IMR-90 (cell line): Measurements from ENCODE around the gene FMO2. TPM values are rescaled to one million over a fixed set of nuclear protein-coding genes. Genes with fewer than 3 reads are reported as not detected.

Source experiments
- ATAC-seq: fragments of 200-7000 bp; cut with Tn5 transposase; 2 replicates; pipeline ENCODE4 v1.9.1; 2020; ENCODE audit warnings: low read depth, mild to moderate bottlenecking, moderate library complexity
- BruUV-seq: library from RNA; stranded (reverse); fragments of 400-500 nt; replicated peaks from 2 replicates; lab custom pipeline; 2021; lab: Mats Ljungman, UMichigan
- CTCF ChIA-PET: fragments of 300-600 bp; formaldehyde crosslinking; extraction: SDS; loops from one replicate; lab custom pipeline; 2021; ENCODE audit warnings: antibody characterized with exemption; lab: Yijun Ruan, JAX
- POLR2A ChIA-PET: fragments of 300-600 bp; sonication (Branson Sonifier 250); formaldehyde crosslinking; loops from one replicate; lab custom pipeline; 2022; ENCODE audit warnings: antibody characterized with exemption; ENCODE audit not compliant: unreplicated experiment; lab: Charles Lee
- DNase-seq: peaks from one replicate; pipeline ENCODE4 v3.0.0; 2013
- H2AFZ ChIP-seq: replicated peaks from 2 replicates; pipeline ENCODE3; 2013; ENCODE audit warnings: low read length, mild to moderate bottlenecking; ENCODE audit not compliant: poor library complexity
- H2AK5ac ChIP-seq: 2 replicates; pipeline ENCODE4 v1.6.1; 2013; ENCODE audit warnings: low read depth, low read length, inconsistent platforms
- H2AK9ac ChIP-seq: replicated peaks from 2 replicates; pipeline ENCODE3; 2013; ENCODE audit warnings: mild to moderate bottlenecking, low read depth, low read length, moderate library complexity; ENCODE audit not compliant: poor library complexity
- H2BK120ac ChIP-seq: 2 replicates; pipeline ENCODE4 v1.6.1; 2013; ENCODE audit warnings: low read depth, low read length, inconsistent platforms
- H2BK15ac ChIP-seq: 3 replicates; pipeline ENCODE4 v1.6.1; 2013; ENCODE audit warnings: low read depth, low read length, inconsistent platforms
- H2BK20ac ChIP-seq: 2 replicates; pipeline ENCODE4 v1.6.1; 2013; ENCODE audit warnings: low read depth, mild to moderate bottlenecking, inconsistent platforms, low read length, moderate library complexity
- H2BK5ac ChIP-seq: 2 replicates; pipeline ENCODE4 v1.6.1; 2013; ENCODE audit warnings: mild to moderate bottlenecking, low read depth, low read length, inconsistent platforms; ENCODE audit not compliant: poor library complexity, severe bottlenecking
- H3K14ac ChIP-seq: replicated peaks from 2 replicates; pipeline ENCODE4 v1.6.1; 2013; ENCODE audit warnings: low read depth, low read length, inconsistent platforms
- H3K18ac ChIP-seq: 2 replicates; pipeline ENCODE4 v1.6.1; 2013; ENCODE audit warnings: low read depth, low read length, control low read depth
- H3K23ac ChIP-seq: 2 replicates; pipeline ENCODE4 v1.6.1; 2013; ENCODE audit warnings: low read depth, low read length, inconsistent platforms
- H3K27ac ChIP-seq: 2 replicates; pipeline ENCODE4 v1.5.1; 2013; ENCODE audit warnings: mild to moderate bottlenecking, control low read depth, low read length; ENCODE audit not compliant: insufficient read depth
- H3K27me3 ChIP-seq: 2 replicates; pipeline ENCODE4 v1.6.1; 2013; ENCODE audit warnings: low read length; ENCODE audit not compliant: control insufficient read depth, insufficient read depth
- H3K36me3 ChIP-seq: 2 replicates; pipeline ENCODE4 v1.6.1; 2013; ENCODE audit warnings: low read length, mixed read lengths; ENCODE audit not compliant: control insufficient read depth, insufficient read depth
- H3K4ac ChIP-seq: 2 replicates; pipeline ENCODE4 v1.6.1; 2013; ENCODE audit warnings: low read depth, low read length, inconsistent platforms
- H3K4me1 ChIP-seq: 2 replicates; pipeline ENCODE4 v1.6.1; 2013; ENCODE audit warnings: low read length, mixed read lengths; ENCODE audit not compliant: control insufficient read depth, insufficient read depth
- H3K4me2 ChIP-seq: 2 replicates; pipeline ENCODE4 v1.6.1; 2013; ENCODE audit warnings: low read depth, mild to moderate bottlenecking, control low read depth, low read length, moderate library complexity
- H3K4me3 ChIP-seq: 2 replicates; pipeline ENCODE4 v1.5.1; 2013; ENCODE audit warnings: low read depth, mild to moderate bottlenecking, control low read depth, low read length, moderate library complexity; ENCODE audit not compliant: insufficient read depth
- H3K56ac ChIP-seq: 2 replicates; pipeline ENCODE4 v1.6.1; 2013; ENCODE audit warnings: low read length, inconsistent platforms; ENCODE audit not compliant: insufficient read depth; ENCODE audit errors: extremely low read depth
- H3K79me1 ChIP-seq, 2 experiments: 2 replicates each; pipeline ENCODE4 v1.6.1; 2013; ENCODE audit warnings: low read length in 2 of 2, inconsistent platforms in 1 of 2, low read depth in 1 of 2
- H3K9ac ChIP-seq: 2 replicates; pipeline ENCODE4 v1.6.1; 2013; ENCODE audit warnings: low read depth, low read length, control low read depth
- H3K9me1 ChIP-seq: 2 replicates; pipeline ENCODE4 v1.6.1; 2013; ENCODE audit warnings: low read length, inconsistent platforms; ENCODE audit not compliant: insufficient read depth
- H3K9me3 ChIP-seq: 2 replicates; pipeline ENCODE4 v1.6.1; 2013; ENCODE audit warnings: low read length; ENCODE audit not compliant: control insufficient read depth, insufficient read depth
- H4K20me1 ChIP-seq: 2 replicates; pipeline ENCODE4 v1.6.1; 2013; ENCODE audit warnings: low read length, inconsistent platforms; ENCODE audit not compliant: insufficient read depth
- H4K5ac ChIP-seq: 2 replicates; pipeline ENCODE4 v1.6.1; 2013; ENCODE audit warnings: mild to moderate bottlenecking, low read depth, low read length, control low read depth
- H4K8ac ChIP-seq, 2 experiments: 2 replicates each; pipeline ENCODE4 v1.6.1; 2013; ENCODE audit warnings: low read depth in 2 of 2, low read length in 2 of 2, control low read depth in 1 of 2, inconsistent platforms in 1 of 2
- H4K91ac ChIP-seq: 2 replicates; pipeline ENCODE4 v1.6.1; 2013; ENCODE audit warnings: low read depth, low read length, inconsistent platforms; ENCODE audit not compliant: insufficient read depth
- BHLHE40 ChIP-seq: fragments of 150-350 bp; IDR thresholded peaks from 2 replicates; pipeline ENCODE4 v1.6.1; 2016; ENCODE audit warnings: mild to moderate bottlenecking, low read depth, low read length
- CEBPB ChIP-seq: IDR thresholded peaks from 2 replicates; pipeline ENCODE4 v1.6.1; 2012; ENCODE audit warnings: low read depth, low read length, improper control_type of control experiment
- CHD1 ChIP-seq: IDR thresholded peaks from 2 replicates; pipeline ENCODE4 v1.6.1; 2012; ENCODE audit warnings: low read depth, low read length, improper control_type of control experiment
- CTCF ChIP-seq: conservative IDR thresholded peaks from 2 replicates; pipeline ENCODE4 v1.5.1; 2012; ENCODE audit warnings: mild to moderate bottlenecking, low read depth, low read length, improper control_type of control experiment
- ELK1 ChIP-seq: fragments of 150-350 bp; IDR thresholded peaks from 2 replicates; pipeline ENCODE4 v1.6.1; 2016; ENCODE audit warnings: low read depth, mild to moderate bottlenecking, low read length, moderate library complexity, borderline replicate concordance
- FOS ChIP-seq: fragments of 150-350 bp; IDR thresholded peaks from 2 replicates; pipeline ENCODE4 v1.6.1; 2016; ENCODE audit warnings: low read depth, low read length
- MAFK ChIP-seq: IDR thresholded peaks from 2 replicates; pipeline ENCODE4 v1.6.1; 2012; ENCODE audit warnings: low read depth, low read length, improper control_type of control experiment
- MAZ ChIP-seq: IDR thresholded peaks from 2 replicates; pipeline ENCODE4 v1.6.1; 2012; ENCODE audit warnings: low read depth, mild to moderate bottlenecking, low read length, improper control_type of control experiment, moderate library complexity, borderline replicate concordance
- MXI1 ChIP-seq: IDR thresholded peaks from 2 replicates; pipeline ENCODE4 v1.6.1; 2012; ENCODE audit warnings: low read depth, mild to moderate bottlenecking, low read length, moderate library complexity, borderline replicate concordance
- NFE2L2 ChIP-seq: fragments of 150-350 bp; IDR thresholded peaks from 2 replicates; pipeline ENCODE4 v1.6.1; 2016; ENCODE audit warnings: low read depth, mild to moderate bottlenecking, low read length
- POLR2A ChIP-seq: IDR thresholded peaks from 2 replicates; pipeline ENCODE4 v1.6.1; 2012; ENCODE audit warnings: mild to moderate bottlenecking, low read depth, low read length
- RAD21 ChIP-seq: IDR thresholded peaks from 2 replicates; pipeline ENCODE4 v1.6.1; 2012; ENCODE audit warnings: low read length, improper control_type of control experiment
- RCOR1 ChIP-seq: IDR thresholded peaks from 2 replicates; pipeline ENCODE4 v1.6.1; 2012; ENCODE audit warnings: mild to moderate bottlenecking, low read length, improper control_type of control experiment; ENCODE audit not compliant: insufficient replicate concordance
- RFX5 ChIP-seq: IDR thresholded peaks from 2 replicates; pipeline ENCODE4 v1.8.0; 2012; ENCODE audit warnings: low read depth, mild to moderate bottlenecking, low read length, moderate library complexity
- SMC3 ChIP-seq: fragments of 150-350 bp; IDR thresholded peaks from 2 replicates; pipeline ENCODE4 v1.6.1; 2016; ENCODE audit warnings: low read depth, mild to moderate bottlenecking, antibody characterized with exemption, low read length, moderate library complexity
- USF2 ChIP-seq: fragments of 150-350 bp; IDR thresholded peaks from 2 replicates; pipeline ENCODE4 v1.6.1; 2017; ENCODE audit warnings: mild to moderate bottlenecking, antibody characterized with exemption, low read length, low read depth
- WGBS, 2 experiments: methylation state at CpG; one replicate each; pipeline versions ENCODE4 v1.1.5 to v1.1.7; 2013; ENCODE audit warnings: missing lambda C conversion rate in 2 of 2; ENCODE audit not compliant: insufficient read length in 1 of 2; ENCODE audit errors: extremely low coverage in 2 of 2; 5-methylcytosine and 5-hydroxymethylcytosine counted together
- dilution Hi-C: fragments of 300-500 bp; cut with HindIII; formaldehyde crosslinking; loops from one replicate; pipeline ENCODE4 v1.14.3; 2018; ENCODE audit warnings: low sequenced_read_pairs; ENCODE audit not compliant: unreplicated experiment
- in situ Hi-C: fragments of 300-500 bp; cut with MboI; formaldehyde crosslinking; loops from 3 replicates; pipeline ENCODE4 v1.14.3; 2019; ENCODE audit warnings: low sequenced_read_pairs, inconsistent platforms, mixed read lengths
- intact Hi-C: fragments of 100-400 bp; cut with micrococcal nuclease; formaldehyde crosslinking; loops from 2 replicates; pipeline ENCODE4 v1.10.0; 2022
- polyA plus RNA-seq, 3 experiments: library from polyadenylated mRNA; depleted of rRNA; stranded (reverse); fragments of >200 nt; gene quantifications; 2 replicates each; pipeline ENCODE4 v1.2.3, GENCODE V29; 2012; ENCODE audit warnings: low replicate concordance in 1 of 3
- total RNA-seq: library from RNA; depleted of rRNA; stranded (reverse); fragments of >200 nt; gene quantifications from 2 replicates; pipeline ENCODE4 v1.2.3, GENCODE V29; 2012

The FMO2 gene
- total and polyA plus RNA-seq, 2 of the 4 experiments (the other 2 are of a cell fraction), result under 0.01 to 0.05 TPM

GRCh38 chr1:171245458-171246064 is 60.5 kb downstream of the FMO2 start:
- intact Hi-C loops, result loop anchor here (10.0 kb wide), 1 partner anchor 239 kb away; the partner anchor contains the start of gene PRRC2C
- peak; percentile 80 for ATAC-seq
- DNase-seq, result peak; percentile 27

More at GRCh38 chr1:171245458-171246064, 60.5 kb downstream of the FMO2 start:
- TF ChIP-seq CHD1, result no peak
- TF ChIP-seq MAZ, result no peak
- no peak for TF ChIP-seq MAFK
- no peak for TF ChIP-seq POLR2A
- peak; percentile 34; the same call in 1 of the 2 replicates for TF ChIP-seq SMC3
- no peak for TF ChIP-seq CEBPB
- TF ChIP-seq RAD21, result peak; percentile 39
- no peak for TF ChIP-seq RFX5
- no peak for TF ChIP-seq RCOR1
- TF ChIP-seq USF2, result no peak
- TF ChIP-seq BHLHE40, result no peak
- TF ChIP-seq CTCF, result peak; percentile 57
- TF ChIP-seq ELK1, result no peak
- TF ChIP-seq NFE2L2, result no peak
- no peak for TF ChIP-seq FOS
- TF ChIP-seq MXI1, result no peak
- Histone ChIP-seq H2AFZ (no peak overlapping the region), H4K20me1 (no peaks in the 10 kb centered on the region), H4K5ac (no peak overlapping the region), H2BK15ac (no peak overlapping the region), H4K8ac (no peak overlapping the region), H3K27ac (no peak overlapping the region), H3K4me2 (no peak overlapping the region), H3K4me1 (no peaks in the 10 kb centered on the region), H4K91ac (no peak overlapping the region), H3K4ac (no peak overlapping the region), H2BK20ac (no peak overlapping the region), H3K4me3 (no peak overlapping the region), H3K27me3 (no peaks in the 10 kb centered on the region; the same call in 1 of the 2 replicates), H3K9me1 (peaks cover 4% of the 10 kb centered on the region; the same call in 1 of the 2 replicates), H2AK5ac (no peak overlapping the region), H2BK120ac (no peak overlapping the region), H3K36me3 (no peaks in the 10 kb centered on the region), H3K18ac (no peak overlapping the region), H2BK5ac (no peak overlapping the region), H2AK9ac (no peak overlapping the region), H3K14ac (no peak overlapping the region), H3K79me1 (no peaks in the 10 kb centered on the region), H3K23ac (no peak overlapping the region), H3K9me3 (no peaks in the 10 kb centered on the region), H3K9ac (no peak overlapping the region), H3K56ac (no peak overlapping the region)
- in situ Hi-C loops (no loop called here), dilution Hi-C loops (no loop called here)
- ChIA-PET CTCF (interaction anchor here (0.5 to 1.9 kb wide), 12 partner anchors 8 to 279 kb away, joined by 3 to 9 read pairs (median 5); partner anchors contain the start of gene FMO4), POLR2A (no interaction called here)
- no TSS peak for BruUV-seq
- WGBS, 2 experiments, result no CpG with 5 or more reads among the region's 6 CpGs
